GM12872 (cell line): ENCODE measurements around the gene TTC13.
A peak's percentile ranks its signal among the peaks of the same experiment; 100 is the strongest.

Experiments
- CTCF ChIP-seq: IDR thresholded peaks from 3 replicates; pipeline ENCODE4 v1.5.1; 2011; ENCODE audit warnings: low read depth, mild to moderate bottlenecking, low read length, moderate library complexity; ENCODE audit not compliant: insufficient read depth

Gene TTC13

GRCh38 chr1:230978491-230979388, at the start of gene TTC13, which contains the start of gene ARV1:
Gene TTC13 (minus strand): TSS chr1:230978861. CDS start chr1:230978830, 31 bp downstream.
Gene ARV1 (plus strand): TSS chr1:230979094. CDS start chr1:230979106, 12 bp downstream.
- peak; percentile 67 for TF ChIP-seq CTCF

GRCh38 chr1:231027971-231028370, 49.3 kb upstream of the TTC13 start:
- TF ChIP-seq CTCF = no peak

- no peak for TF ChIP-seq CTCF
Measured at GRCh38 chr1:231027136-231027925, 48.7 kb upstream of the TTC13 start.

- TF ChIP-seq CTCF = no peak
Measured at GRCh38 chr1:231026576-231026975, 47.9 kb upstream of the TTC13 start.

- TF ChIP-seq CTCF = no peak
Measured at GRCh38 chr1:231023150-231023549, 44.5 kb upstream of the TTC13 start.

GRCh38 chr1:231021540-231022031, 42.9 kb upstream of the TTC13 start:
- no peak for TF ChIP-seq CTCF

- TF ChIP-seq CTCF = no peak
Measured at GRCh38 chr1:231020816-231021215, 42.2 kb upstream of the TTC13 start.
